HG03108 (cell line): ENCODE measurements around the gene RIOK1.

ENCODE experiments used
- ATAC-seq: cut with Tn5 transposase; IDR thresholded peaks from one replicate; pipeline ENCODE4 v1.9.1; 2021; ENCODE audit warnings: moderate library complexity; ENCODE audit not compliant: unreplicated experiment

The RIOK1 gene

DNA sequence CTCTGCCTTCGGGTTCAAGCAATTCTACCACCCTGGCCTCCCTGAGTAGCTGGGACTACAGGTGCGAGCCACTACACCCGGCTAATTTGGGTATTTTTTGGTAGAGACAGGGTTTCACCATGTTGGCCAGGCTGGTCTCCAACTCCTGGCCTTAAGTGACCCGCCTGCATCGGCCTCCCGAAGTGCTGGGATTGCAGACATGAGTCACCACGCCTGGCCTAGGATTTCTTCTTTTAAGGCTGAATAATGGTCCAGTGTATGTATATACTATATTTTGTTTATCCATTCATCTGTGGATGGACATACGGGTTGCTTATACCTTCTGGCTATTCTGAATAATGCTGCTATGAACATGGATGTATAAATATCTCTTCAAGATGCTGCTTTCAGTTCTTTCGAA is 17.1 kb downstream of the RIOK1 start:
- no peak for ATAC-seq

DNA sequence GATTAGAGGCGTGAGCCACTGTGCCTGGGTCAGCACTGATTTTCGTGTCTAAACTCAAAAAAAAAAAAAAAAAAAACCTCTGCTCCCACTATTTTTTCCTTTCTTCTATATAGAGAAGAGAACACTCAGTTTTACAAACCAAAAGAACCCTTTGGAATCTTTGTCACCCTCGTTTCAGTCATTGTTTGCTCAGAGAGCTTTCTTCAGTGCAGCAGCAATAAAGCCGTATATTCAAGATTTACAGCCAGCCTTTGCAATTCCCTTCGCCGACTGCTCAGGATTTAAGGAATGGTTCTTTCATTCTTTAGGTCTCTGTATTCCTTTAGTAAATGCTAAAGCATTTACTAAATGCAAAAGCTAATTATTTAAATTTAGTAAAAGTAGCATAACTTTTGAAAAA is 20.1 kb downstream of the RIOK1 start:
- no peak for ATAC-seq

DNA sequence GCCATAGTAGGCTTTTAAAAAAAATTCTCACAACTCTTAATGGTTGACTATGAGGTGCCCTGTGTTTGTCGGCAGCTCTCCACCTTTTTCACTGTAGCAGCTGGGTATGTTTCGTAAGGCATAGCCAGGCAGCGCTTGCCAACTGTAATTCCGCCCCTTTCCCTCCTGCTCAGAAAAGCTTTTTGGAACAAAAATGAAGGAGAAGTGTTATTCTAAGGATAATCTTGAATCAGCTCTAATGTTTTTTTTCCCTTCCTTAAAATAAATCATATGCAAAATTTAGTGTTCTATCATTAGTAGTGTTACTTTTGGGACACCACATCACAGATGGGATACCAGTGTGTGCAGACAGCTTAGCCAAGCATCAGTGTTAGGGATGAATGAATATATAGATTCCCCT is 21.2 kb downstream of the RIOK1 start:
- no peak for ATAC-seq

DNA sequence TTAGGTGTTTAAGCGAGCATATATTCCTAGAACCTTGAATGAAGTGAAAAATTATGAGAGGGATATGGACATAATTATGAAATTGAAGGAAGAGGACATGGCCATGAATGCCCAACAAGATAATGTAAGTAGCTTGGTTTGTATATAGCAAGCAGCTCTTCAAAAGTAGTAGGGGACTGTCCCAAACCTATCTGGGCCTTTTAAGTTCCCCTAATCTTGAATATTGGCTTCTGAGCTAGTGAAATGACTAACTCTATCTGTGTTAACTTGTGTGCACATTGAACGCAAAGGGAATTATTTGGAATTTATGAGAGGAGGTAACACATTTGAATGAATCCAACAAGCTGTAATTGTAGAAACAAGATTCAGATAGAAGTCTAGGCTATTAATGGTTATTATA is 21.7 kb downstream of the RIOK1 start:
- no peak for ATAC-seq

DNA sequence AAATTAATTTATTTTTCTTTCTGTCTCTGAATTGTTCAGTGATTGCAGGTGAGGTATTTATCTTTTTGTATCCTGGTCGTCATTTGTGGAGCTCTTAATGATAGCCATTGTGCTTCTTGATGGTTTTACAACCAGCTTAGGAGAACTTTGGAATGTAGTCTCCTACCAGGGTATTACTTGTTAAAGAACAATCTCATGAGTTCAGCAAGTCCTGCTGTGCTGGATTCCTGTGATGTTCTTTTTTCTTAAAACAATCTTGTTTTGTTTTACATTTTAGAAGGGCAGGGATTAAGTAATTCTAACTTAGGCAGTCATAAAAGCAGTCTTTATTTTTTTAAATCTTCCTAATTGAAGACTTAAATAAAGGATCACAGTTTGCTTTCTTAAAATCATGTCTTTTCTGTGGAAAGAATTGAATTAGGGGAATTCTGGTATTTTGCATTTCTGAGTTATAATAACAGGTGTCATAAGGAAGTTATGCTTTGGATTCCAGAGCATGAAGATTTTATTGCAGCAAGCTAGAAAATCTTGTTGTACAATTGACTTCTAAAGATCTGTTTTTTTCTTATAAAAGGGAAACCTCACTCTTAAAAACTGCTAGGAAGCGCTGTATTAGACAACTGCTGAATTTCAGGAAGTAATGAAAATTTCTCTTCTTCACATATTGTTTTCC is 23.7 kb downstream of the RIOK1 start:
- no peak for ATAC-seq

DNA sequence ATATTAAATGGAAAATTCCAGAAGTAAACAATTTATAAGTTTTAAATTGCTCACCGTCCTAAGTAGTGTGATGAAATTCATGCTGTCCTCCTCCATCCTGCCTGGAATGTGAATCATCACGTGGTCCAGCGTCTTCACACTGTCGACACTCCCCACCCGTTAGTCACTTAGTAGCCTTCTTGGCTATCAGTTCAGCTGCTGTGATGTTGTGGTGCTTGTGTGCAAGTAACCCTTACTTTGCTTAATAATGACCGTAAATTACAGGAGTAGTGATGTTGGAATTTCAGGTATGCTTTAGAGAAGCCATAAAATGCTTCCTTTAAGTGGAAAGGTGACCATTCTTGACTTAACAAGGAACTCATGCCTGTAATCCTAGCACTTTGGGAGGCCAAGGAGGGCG is 25.2 kb downstream of the RIOK1 start:
- ATAC-seq: no peak

- ATAC-seq: no peak
Observed at GRCh38 chr6:7417684-7418083, 28.1 kb downstream of the RIOK1 start.

- ATAC-seq: no peak
Observed at GRCh38 chr6:7418238-7418905, 28.8 kb downstream of the RIOK1 start.

DNA sequence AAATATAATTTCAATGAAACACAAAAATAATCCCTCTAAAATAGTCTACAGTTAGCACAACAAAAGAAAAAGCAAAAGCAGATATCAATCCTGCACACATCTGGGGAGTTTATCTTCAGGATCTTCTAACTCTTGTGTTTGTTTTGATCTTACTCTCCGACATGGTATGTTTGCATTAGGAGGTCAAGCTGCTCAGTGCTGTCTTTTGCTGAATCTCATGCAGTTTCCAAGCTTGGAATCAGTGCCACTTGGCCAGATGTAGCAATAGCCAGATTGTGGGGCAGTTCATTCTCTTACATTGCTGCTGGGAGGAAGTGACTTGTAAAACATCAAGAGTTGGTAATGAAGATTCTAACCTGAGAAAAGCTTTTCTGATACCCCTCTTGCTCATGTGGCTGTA is 29.5 kb downstream of the RIOK1 start:
- ATAC-seq: no peak

- no peak for ATAC-seq
Observed at GRCh38 chr6:7421066-7421465, 31.5 kb downstream of the RIOK1 start.

- ATAC-seq: no peak
Observed at GRCh38 chr6:7424058-7424457, 34.5 kb downstream of the RIOK1 start.

- ATAC-seq: no peak
Observed at GRCh38 chr6:7424967-7425807, 35.6 kb downstream of the RIOK1 start.

GRCh38 chr6:7425808-7426190 is 36.2 kb downstream of the RIOK1 start:
- ATAC-seq: no peak

DNA sequence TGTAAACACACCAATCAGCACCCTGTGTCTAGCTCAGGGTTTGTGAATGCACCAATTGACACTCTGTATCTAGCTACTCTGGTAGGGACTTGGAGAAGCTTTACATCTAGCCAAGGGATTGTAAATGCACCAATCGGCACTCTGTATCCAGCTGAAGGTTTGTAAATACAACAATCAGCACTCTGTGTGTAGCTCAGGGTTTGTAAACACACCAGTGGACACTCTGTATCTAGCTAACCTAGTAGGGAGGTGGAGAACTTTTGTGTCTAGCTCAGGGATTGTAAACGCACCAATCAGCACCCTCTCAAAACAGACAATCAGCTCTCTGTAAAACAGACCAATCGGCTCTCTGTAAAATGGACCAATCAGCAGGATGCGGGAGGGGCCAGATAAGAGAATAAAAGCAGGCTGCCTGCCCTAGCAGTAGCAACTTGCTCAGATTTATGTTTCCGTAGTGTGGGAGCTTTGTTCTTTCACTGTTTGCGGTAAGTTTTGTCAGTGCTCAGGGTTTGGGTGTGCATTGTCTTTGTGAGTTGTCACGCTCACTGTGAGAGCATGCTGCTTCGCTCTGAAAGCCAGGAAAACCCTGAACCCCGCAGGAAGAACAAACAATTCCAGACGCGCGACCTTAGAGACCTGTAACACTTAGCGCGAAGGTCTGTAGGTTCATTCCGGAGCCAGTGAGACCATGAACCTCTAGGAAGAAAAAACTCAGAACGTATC is 37.0 kb downstream of the RIOK1 start:
- no peak for ATAC-seq

DNA sequence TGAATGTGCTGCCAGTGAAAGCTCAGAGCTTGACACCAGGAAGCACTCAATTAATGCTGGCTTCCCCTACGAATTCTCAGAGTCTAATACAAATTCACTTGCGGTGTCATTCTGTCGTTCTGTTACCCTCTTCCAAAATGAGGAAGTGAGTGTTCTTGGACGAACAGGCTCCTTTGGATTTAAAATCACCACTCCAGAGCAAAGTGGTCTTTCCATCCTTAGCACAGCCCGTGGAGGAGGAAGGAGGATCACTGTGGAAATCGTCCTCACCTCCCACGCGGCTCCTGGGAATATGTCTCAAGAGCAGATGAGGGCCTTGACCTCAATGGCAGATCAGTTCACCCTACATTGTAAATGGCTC is 41.7 kb downstream of the RIOK1 start:
- no peak for ATAC-seq

DNA sequence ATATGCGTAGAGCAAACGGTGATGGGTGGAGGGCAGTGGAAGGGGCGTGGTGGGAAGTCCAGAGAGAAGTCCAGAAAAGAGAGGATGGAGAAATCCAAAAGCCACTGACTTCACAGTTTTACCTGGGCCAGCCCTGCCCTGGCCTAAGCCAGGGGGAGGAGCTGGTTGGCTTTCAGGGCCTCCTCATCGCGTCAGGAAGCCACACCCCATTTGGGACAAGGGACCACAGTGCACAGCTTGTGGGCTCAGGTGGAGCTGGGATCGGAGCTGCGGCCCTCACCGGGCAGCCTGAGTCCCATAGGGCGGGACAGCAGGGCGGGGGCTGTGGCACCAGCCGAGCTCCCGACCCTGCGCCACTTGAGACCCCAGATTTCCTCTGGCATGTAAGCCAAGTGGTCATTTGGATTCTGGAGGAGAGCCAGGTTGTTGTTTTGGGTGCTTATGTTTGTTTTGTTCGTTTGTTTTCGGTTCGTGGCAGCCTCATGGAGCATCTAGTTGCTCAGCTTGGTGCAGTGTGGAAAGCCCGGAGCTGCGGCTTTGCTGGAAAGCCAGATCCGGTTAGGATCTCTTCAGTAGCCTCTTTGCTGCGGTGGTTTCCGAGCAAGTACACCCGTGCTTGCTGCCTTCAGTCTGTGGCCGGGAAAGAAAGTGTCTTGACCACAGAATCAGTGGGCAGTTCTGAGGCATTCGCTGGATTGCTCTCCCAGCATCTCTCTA is 42.2 kb downstream of the RIOK1 start:
- ATAC-seq: no peak

GRCh38 chr6:7432391-7433120 is 42.9 kb downstream of the RIOK1 start:
- ATAC-seq: no peak

- no peak for ATAC-seq
Observed at GRCh38 chr6:7433121-7433617, 43.6 kb downstream of the RIOK1 start.

GRCh38 chr6:7434672-7435071 is 45.1 kb downstream of the RIOK1 start:
- ATAC-seq: no peak

- no peak for ATAC-seq
Observed at GRCh38 chr6:7438011-7438410, 48.4 kb downstream of the RIOK1 start.
